ENCODE results near the gene GBP2.

The GBP2 gene

GRCh38 chr1:89151047-89151446 is 25.1 kb upstream of the GBP2 start (continued):
- TF ChIP-seq, protein P1, sequence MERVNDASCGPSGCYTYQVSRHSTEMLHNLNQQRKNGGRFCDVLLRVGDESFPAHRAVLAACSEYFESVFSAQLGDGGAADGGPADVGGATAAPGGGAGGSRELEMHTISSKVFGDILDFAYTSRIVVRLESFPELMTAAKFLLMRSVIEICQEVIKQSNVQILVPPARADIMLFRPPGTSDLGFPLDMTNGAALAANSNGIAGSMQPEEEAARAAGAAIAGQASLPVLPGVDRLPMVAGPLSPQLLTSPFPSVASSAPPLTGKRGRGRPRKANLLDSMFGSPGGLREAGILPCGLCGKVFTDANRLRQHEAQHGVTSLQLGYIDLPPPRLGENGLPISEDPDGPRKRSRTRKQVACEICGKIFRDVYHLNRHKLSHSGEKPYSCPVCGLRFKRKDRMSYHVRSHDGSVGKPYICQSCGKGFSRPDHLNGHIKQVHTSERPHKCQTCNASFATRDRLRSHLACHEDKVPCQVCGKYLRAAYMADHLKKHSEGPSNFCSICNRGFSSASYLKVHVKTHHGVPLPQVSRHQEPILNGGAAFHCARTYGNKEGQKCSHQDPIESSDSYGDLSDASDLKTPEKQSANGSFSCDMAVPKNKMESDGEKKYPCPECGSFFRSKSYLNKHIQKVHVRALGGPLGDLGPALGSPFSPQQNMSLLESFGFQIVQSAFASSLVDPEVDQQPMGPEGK (CRISPR knock-in tag; IDR thresholded peaks at IDR 0.05; ENCODE audit: borderline replicate concordance) = no peak
- no peak for TF ChIP-seq CSDC2 (CRISPR knock-in tag; IDR thresholded peaks at IDR 0.05)

GRCh38 chr1:89149976-89150375 is 24.1 kb upstream of the GBP2 start:
- ATAC-seq = no peak
- TF ChIP-seq, protein P1 (CRISPR knock-in tag; IDR thresholded peaks at IDR 0.05; ENCODE audit: borderline replicate concordance) = no peak

- TF ChIP-seq ZNF8 (CRISPR knock-in tag; IDR thresholded peaks at IDR 0.05) (no peak), TOX (CRISPR knock-in tag; IDR thresholded peaks at IDR 0.05; ENCODE audit: borderline replicate concordance) (no peak), ARNTL (CRISPR knock-in tag; IDR thresholded peaks at IDR 0.05; ENCODE audit: borderline replicate concordance, low read depth) (no peak), BACH2 (CRISPR knock-in tag; IDR thresholded peaks at IDR 0.05; ENCODE audit: borderline replicate concordance) (no peak), RARB (CRISPR knock-in tag; IDR thresholded peaks at IDR 0.05) (no peak), ZC3H10 (CRISPR knock-in tag; IDR thresholded peaks at IDR 0.05) (no peak), ZNF565 (CRISPR knock-in tag; conservative IDR thresholded peaks at IDR 0.05; ENCODE audit: low read depth) (no peak), GLIS3 (CRISPR knock-in tag; IDR thresholded peaks at IDR 0.05) (no peak), TCF4 (CRISPR knock-in tag; IDR thresholded peaks at IDR 0.05; ENCODE audit: borderline replicate concordance) (no peak)
- TF ChIP-seq, protein P2, sequence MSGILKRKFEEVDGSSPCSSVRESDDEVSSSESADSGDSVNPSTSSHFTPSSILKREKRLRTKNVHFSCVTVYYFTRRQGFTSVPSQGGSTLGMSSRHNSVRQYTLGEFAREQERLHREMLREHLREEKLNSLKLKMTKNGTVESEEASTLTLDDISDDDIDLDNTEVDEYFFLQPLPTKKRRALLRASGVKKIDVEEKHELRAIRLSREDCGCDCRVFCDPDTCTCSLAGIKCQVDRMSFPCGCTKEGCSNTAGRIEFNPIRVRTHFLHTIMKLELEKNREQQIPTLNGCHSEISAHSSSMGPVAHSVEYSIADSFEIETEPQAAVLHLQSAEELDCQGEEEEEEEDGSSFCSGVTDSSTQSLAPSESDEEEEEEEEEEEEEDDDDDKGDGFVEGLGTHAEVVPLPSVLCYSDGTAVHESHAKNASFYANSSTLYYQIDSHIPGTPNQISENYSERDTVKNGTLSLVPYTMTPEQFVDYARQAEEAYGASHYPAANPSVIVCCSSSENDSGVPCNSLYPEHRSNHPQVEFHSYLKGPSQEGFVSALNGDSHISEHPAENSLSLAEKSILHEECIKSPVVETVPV (CRISPR knock-in tag; IDR thresholded peaks at IDR 0.05) = no peak
- TF ChIP-seq, protein P1 (CRISPR knock-in tag; IDR thresholded peaks at IDR 0.05; ENCODE audit: borderline replicate concordance) = no peak
- ATAC-seq = peak; percentile 94
Measured at GRCh38 chr1:89149229-89149628, 23.3 kb upstream of the GBP2 start.

DNA sequence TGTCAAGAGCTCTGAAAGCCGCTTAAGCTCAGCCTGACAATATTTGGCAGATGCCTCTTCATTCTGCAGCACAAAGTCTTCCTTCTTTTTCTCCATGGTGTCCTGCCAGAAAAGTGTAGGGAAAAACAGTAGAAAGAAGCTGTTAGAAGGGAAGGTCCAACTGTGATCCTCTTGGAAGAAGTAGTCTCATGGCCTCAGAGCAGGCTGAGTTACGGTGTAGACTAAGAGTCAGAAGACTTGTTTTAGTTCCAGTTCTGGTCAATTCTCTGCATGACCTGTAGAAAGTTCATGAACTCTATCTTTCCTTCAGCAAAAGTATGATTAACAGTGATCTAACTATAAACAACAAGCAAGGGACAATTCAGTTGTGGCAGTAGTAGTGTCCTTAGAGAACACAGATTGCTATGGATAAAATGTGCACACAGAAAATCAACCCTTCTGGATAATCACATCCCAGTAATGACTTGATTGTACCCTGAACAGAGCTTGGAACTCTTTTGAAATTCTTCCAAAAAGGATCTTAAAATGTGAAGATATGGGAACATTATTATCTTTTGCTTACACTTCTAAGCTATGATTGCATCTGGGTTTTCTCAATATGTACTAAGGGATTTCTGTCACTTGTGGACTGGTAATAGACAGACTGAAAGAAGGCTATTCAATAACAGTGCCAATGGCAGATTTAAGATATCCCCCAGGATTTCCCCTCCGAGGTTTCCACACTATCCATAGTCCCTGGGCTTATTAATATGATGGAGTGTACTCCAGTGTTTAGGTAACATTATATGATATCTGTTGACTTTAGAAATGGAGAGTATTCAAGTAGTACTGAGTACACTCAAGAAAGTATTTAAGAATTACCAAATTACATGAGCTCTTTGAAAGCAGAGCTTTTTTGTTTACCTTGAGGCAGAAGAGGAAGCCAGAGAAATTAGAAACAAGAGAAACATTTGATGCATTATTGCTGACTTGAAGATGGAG is 22.1 kb upstream of the GBP2 start:
- no peak for ATAC-seq
- TF ChIP-seq ZFP3 (CRISPR knock-in tag; IDR thresholded peaks at IDR 0.05) = no peak
- TF ChIP-seq CREB5 (CRISPR knock-in tag; IDR thresholded peaks at IDR 0.05; ENCODE audit: low read depth) = no peak
- TF ChIP-seq RARB (CRISPR knock-in tag; IDR thresholded peaks at IDR 0.05) = no peak
- no peak for TF ChIP-seq TCF4 (CRISPR knock-in tag; IDR thresholded peaks at IDR 0.05; ENCODE audit: borderline replicate concordance)
- peak; percentile 49 for TF ChIP-seq ISL1 (CRISPR knock-in tag; IDR thresholded peaks at IDR 0.05)
- TF ChIP-seq, protein P1 (CRISPR knock-in tag; IDR thresholded peaks at IDR 0.05; ENCODE audit: borderline replicate concordance) = no peak
- TF ChIP-seq ZNF8 (CRISPR knock-in tag; IDR thresholded peaks at IDR 0.05) = no peak
- no peak for TF ChIP-seq PPARA (CRISPR knock-in tag; IDR thresholded peaks at IDR 0.05; ENCODE audit: borderline replicate concordance)

Measured in SK-N-SH treated with all-trans-retinoic acid at 6 μM for 48 hours (cell line).